ENCODE data around the gene ASAP3. TPM values are rescaled to one million over a fixed set of nuclear protein-coding genes. Genes with fewer than 3 reads are reported as not detected.
A peak's percentile ranks its signal among the peaks of the same experiment; 100 is the strongest.

Gene ASAP3
- total and polyA plus RNA-seq, 9 of the 15 experiments (the other 6 are each of a cell fraction or from before 2014, with no cell fraction given): 1.7 to 31.2 (median 17.4) TPM

GRCh38 chr1:23385119-23385621, 98.8 kb downstream of the ASAP3 start (continued):
- TF ChIP-seq TEAD4 (IDR thresholded peaks at IDR 0.05; ENCODE audit: low read length): 0 out of 2 replicates have a peak, but pooled peaks have one; percentile 0
- no peak for TF ChIP-seq TEAD4 (CRISPR knock-in tag; IDR thresholded peaks at IDR 0.05; ENCODE audit: borderline replicate concordance)
- no peak for TF ChIP-seq ZFX (CRISPR knock-in tag; IDR thresholded peaks at IDR 0.05)
- no peak for TF ChIP-seq DPF2 (IDR thresholded peaks at IDR 0.05)
- TF ChIP-seq CHCHD3 (CRISPR knock-in tag; IDR thresholded peaks at IDR 0.05): no peak
- TF ChIP-seq NFE2L1 (tag; IDR thresholded peaks at IDR 0.05; ENCODE audit: borderline replicate concordance, low read depth): no peak
- no peak for TF ChIP-seq ELF1 (tag; IDR thresholded peaks at IDR 0.05)
- TF ChIP-seq FOSL1 (tag; conservative IDR thresholded peaks at IDR 0.05): no peak; the same call in 1 of the 2 replicates
- TF ChIP-seq ZBTB33 (CRISPR knock-in tag; IDR thresholded peaks at IDR 0.05): peak; percentile 56; the same call in 1 of the 2 replicates
- TF ChIP-seq BRD9 (IDR thresholded peaks at IDR 0.05; ENCODE audit: low read depth, partially characterized antibody): no peak
- TF ChIP-seq NR1H2 (CRISPR knock-in tag; IDR thresholded peaks at IDR 0.05): 0 out of 2 replicates have a peak, but pooled peaks have one; percentile 64
- TF ChIP-seq RBM15 (IDR thresholded peaks at IDR 0.05; ENCODE audit: insufficient read depth, low read length): no peak
- TF ChIP-seq NR2C2 (CRISPR knock-in tag; IDR thresholded peaks at IDR 0.05): no peak
- peak; percentile 36; the same call in 1 of the 2 replicates for TF ChIP-seq NR2C2 (tag; IDR thresholded peaks at IDR 0.05)
- no peak for TF ChIP-seq NBN (IDR thresholded peaks at IDR 0.05; ENCODE audit: low read depth)
- TF ChIP-seq LEF1 (IDR thresholded peaks at IDR 0.05): no peak
- TF ChIP-seq ZNF699 (CRISPR knock-in tag; IDR thresholded peaks at IDR 0.05; ENCODE audit: insufficient replicate concordance): no peak
- TF ChIP-seq PHTF2 (CRISPR knock-in tag; IDR thresholded peaks at IDR 0.05): no peak
- no peak for TF ChIP-seq HNRNPUL1 (IDR thresholded peaks at IDR 0.05; ENCODE audit: low read length)
